ENCODE data around the gene CIAO2A. TPM values are rescaled to one million over a fixed set of nuclear protein-coding genes. Genes with fewer than 3 reads are reported as not detected.

CIAO2A gene
- total RNA-seq, 1 experiment from 2014 or later: 74.4 TPM

DNA sequence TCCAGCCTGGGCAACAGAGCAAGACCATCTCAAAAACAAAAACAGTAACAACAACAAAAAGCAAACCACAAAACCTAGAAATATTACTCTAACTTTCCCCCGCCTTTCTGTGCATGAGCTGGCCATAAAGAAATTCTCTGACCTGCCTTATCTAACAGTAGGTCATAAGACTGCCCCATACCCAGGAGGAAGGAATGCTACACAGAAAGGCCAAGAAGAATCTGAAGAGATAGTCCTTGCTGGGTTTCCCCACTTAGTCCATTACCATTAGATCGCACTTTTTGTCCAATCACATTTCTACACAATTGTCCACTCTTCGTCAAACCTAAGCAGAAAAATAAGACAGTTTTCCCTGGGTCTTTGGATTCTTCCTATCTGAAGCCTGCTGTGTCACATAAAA is 23.5 kb downstream of the CIAO2A start:
- no peak overlapping the region for H3K27ac ChIP-seq (ENCODE audit: insufficient read length, low read depth, low read length)
- no peaks in the 10 kb centered on the region for H3K27me3 ChIP-seq (ENCODE audit: insufficient read depth, low read length)
- no peak overlapping the region for H2BK12ac ChIP-seq (ENCODE audit: insufficient read length, low read depth, low read length)
- no peak overlapping the region for H3K56ac ChIP-seq (ENCODE audit: insufficient read length, low read depth, low read length)
- H2AK5ac ChIP-seq (ENCODE audit: insufficient read length, low read length): no peak overlapping the region
- no peak overlapping the region for H3K14ac ChIP-seq (ENCODE audit: insufficient read depth, low read length)
- H3K4me3 Mint-ChIP-seq: no peak overlapping the region
- H2BK5ac ChIP-seq (ENCODE audit: insufficient read length, low read length): no peak overlapping the region
- H4K5ac ChIP-seq (ENCODE audit: insufficient read length, low read depth, low read length): no peak overlapping the region
- no peak overlapping the region for H2AFZ ChIP-seq (ENCODE audit: low read length)
- H3K27ac Mint-ChIP-seq: no peak overlapping the region
- peaks cover 3 to 4% of the 10 kb centered on the region in 2 experiments; a peak in 3 of 4 replicates for H3K4me1 Mint-ChIP-seq
- H4K91ac ChIP-seq (ENCODE audit: insufficient read length, low read depth, low read length): no peak overlapping the region
- no peak overlapping the region for H3K4ac ChIP-seq (ENCODE audit: low read depth, low read length)
- H3K27me3 Mint-ChIP-seq (ENCODE audit: low read depth): no peaks in the 10 kb centered on the region
- H3K9me3 ChIP-seq (ENCODE audit: control insufficient read depth, low read depth, low read length): no peaks in the 10 kb centered on the region
- no peak overlapping the region for H2BK120ac ChIP-seq (ENCODE audit: low read depth, low read length, poor library complexity, severe bottlenecking)
- no peak overlapping the region for H4K8ac ChIP-seq (replicated peaks; ENCODE audit: insufficient read length, low read depth, low read length)
- no peaks in the 10 kb centered on the region for H3K4me1 ChIP-seq (ENCODE audit: insufficient read depth, low read length)
- H2BK20ac ChIP-seq (ENCODE audit: low read depth, low read length, poor library complexity, severe bottlenecking): no peak overlapping the region
- H3K79me2 ChIP-seq (ENCODE audit: insufficient read depth, low read length): no peaks in the 10 kb centered on the region
- TF ChIP-seq, protein P1, sequence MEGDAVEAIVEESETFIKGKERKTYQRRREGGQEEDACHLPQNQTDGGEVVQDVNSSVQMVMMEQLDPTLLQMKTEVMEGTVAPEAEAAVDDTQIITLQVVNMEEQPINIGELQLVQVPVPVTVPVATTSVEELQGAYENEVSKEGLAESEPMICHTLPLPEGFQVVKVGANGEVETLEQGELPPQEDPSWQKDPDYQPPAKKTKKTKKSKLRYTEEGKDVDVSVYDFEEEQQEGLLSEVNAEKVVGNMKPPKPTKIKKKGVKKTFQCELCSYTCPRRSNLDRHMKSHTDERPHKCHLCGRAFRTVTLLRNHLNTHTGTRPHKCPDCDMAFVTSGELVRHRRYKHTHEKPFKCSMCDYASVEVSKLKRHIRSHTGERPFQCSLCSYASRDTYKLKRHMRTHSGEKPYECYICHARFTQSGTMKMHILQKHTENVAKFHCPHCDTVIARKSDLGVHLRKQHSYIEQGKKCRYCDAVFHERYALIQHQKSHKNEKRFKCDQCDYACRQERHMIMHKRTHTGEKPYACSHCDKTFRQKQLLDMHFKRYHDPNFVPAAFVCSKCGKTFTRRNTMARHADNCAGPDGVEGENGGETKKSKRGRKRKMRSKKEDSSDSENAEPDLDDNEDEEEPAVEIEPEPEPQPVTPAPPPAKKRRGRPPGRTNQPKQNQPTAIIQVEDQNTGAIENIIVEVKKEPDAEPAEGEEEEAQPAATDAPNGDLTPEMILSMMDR (conservative IDR thresholded peaks at IDR 0.05): no peak
- no peak overlapping the region for H3K4me2 ChIP-seq (ENCODE audit: insufficient read depth, insufficient read length, low read length)
- no peaks in the 10 kb centered on the region for H4K20me1 ChIP-seq (ENCODE audit: control insufficient read depth, insufficient read depth, insufficient read length)
- H3T11ph ChIP-seq (ENCODE audit: low read length): no peak overlapping the region
- H3K9me3 Mint-ChIP-seq: no peaks in the 10 kb centered on the region
- no peak overlapping the region for H3K23ac ChIP-seq (ENCODE audit: insufficient read length, low read depth, low read length)
- H3K79me1 ChIP-seq (ENCODE audit: insufficient read depth, low read depth, low read length, poor library complexity, severe bottlenecking): no peaks in the 10 kb centered on the region
- H3K9ac ChIP-seq (ENCODE audit: extremely low read depth, insufficient read length, low read length): no peak overlapping the region
- peaks cover 6 to 31% (median 19%) of the 10 kb centered on the region in 3 experiments; a peak in 6 of 7 replicates for H3K36me3 Mint-ChIP-seq (ENCODE audit: insufficient read depth in 1 of 3, low read depth in 3 of 3)
- no peak overlapping the region for H3K18ac ChIP-seq (ENCODE audit: insufficient read length, low read depth, low read length)
- H3K23me2 ChIP-seq (ENCODE audit: insufficient read length, low read depth, low read length, poor library complexity, severe bottlenecking): no peaks in the 10 kb centered on the region
- no CpG with 5 or more reads among the region's 3 CpGs for WGBS (ENCODE audit: extremely low coverage, insufficient read length, low lambda C conversion rate)
- H2BK15ac ChIP-seq (ENCODE audit: low read depth, low read length): no peak overlapping the region
- no peak for DNase-seq

All from H9 (cell line).